ENCODE measurements around the gene C2CD5. TPM values are rescaled to one million over a fixed set of nuclear protein-coding genes. Genes with fewer than 3 reads are reported as not detected.

Gene C2CD5
- total and polyA plus RNA-seq, 2 donors (not counting 1 experiment from before 2014, with no cell fraction given), result 24.6 to 61.7 TPM

GRCh38 chr12:22474970-22475720 is 69.2 kb downstream of the C2CD5 start:
- Mint-ChIP-seq H3K4me3 (no peak overlapping the region), H3K27ac (no peak overlapping the region), H3K9me3 (ENCODE audit: insufficient read depth) (no peaks in the 10 kb centered on the region), H3K27me3 (no peaks in the 10 kb centered on the region), H3K4me1 (peaks cover 9% of the 10 kb centered on the region)
- Histone ChIP-seq H3K9me3 (ENCODE audit: control extremely low read depth in 1 of 3, control insufficient read depth in 2 of 3, insufficient read depth in 1 of 3, low read length in 2 of 3) (no peaks in the 10 kb centered on the region), H3K9ac (ENCODE audit: low read length) (no peak overlapping the region), H3K4me3 (ENCODE audit: control extremely low read depth in 1 of 5, extremely low read depth in 1 of 5, insufficient read depth in 1 of 5, low read depth in 2 of 5, low read length in 4 of 5) (no peak overlapping the region), H3K27ac (ENCODE audit: low read length in 2 of 2) (no peak overlapping the region), H2AFZ (ENCODE audit: insufficient read depth, low read depth, low read length, poor library complexity, severe bottlenecking) (no peak overlapping the region), H4K20me1 (ENCODE audit: control insufficient read depth, insufficient read depth, low read length, poor library complexity, severe bottlenecking) (no peaks in the 10 kb centered on the region), H3K36me3 (replicated peaks in 1 of 2; ENCODE audit: control extremely low read depth in 1 of 2, control insufficient read depth in 1 of 2, extremely low read depth in 1 of 2, insufficient read depth in 2 of 2, low read length in 1 of 2) (peaks cover 5 to 17% of the 10 kb centered on the region in 2 experiments), H3K4me2 (replicated peaks; ENCODE audit: low read depth, low read length, poor library complexity, severe bottlenecking) (no peak overlapping the region), H3K27me3 (replicated peaks in 1 of 4; ENCODE audit: control extremely low read depth in 1 of 4, control insufficient read depth in 3 of 4, insufficient read depth in 4 of 4, low read length in 3 of 4) (no peaks in the 10 kb centered on the region), H3K4me1 (ENCODE audit: control insufficient read depth in 2 of 2, insufficient read depth in 2 of 2, low read length in 2 of 2) (peaks cover 5 to 6% of the 10 kb centered on the region in 2 donors), H3K79me2 (ENCODE audit: control insufficient read depth, insufficient read depth, low read length) (no peaks in the 10 kb centered on the region)
- no CpG with 5 or more reads among the region's 5 CpGs for WGBS (ENCODE audit: insufficient coverage)
- DNase-seq (no peak), ATAC-seq (ENCODE audit: low read depth) (no peak)
- POLR2A ChIA-PET, result interaction anchor here (0.5 kb wide), 1 partner anchor 25 kb away, joined by 3 read pairs; no protein-coding TSS in a partner anchor
- TF ChIP-seq EZH2 (IDR thresholded peaks at IDR 0.05; ENCODE audit: borderline replicate concordance, insufficient read depth, low read depth, low read length, poor library complexity, severe bottlenecking) (no peak), CTCF (IDR thresholded peaks at IDR 0.05) (no peak)
- intact Hi-C loops (cut with micrococcal nuclease), result no loop called here
- CTCF ChIA-PET, result interaction anchor here (0.7 to 1.3 kb wide), 3 partner anchors 32 to 777 kb away, joined by 3 read pairs; no protein-coding TSS in a partner anchor

GRCh38 chr12:22473212-22473611 is 71.1 kb downstream of the C2CD5 start:
- Mint-ChIP-seq H3K4me1 (peaks cover 9% of the 10 kb centered on the region), H3K4me3 (peak overlapping the region; percentile 26), H3K9me3 (ENCODE audit: insufficient read depth) (no peaks in the 10 kb centered on the region), H3K27ac (peak overlapping the region; percentile 27), H3K27me3 (no peaks in the 10 kb centered on the region)
- peak overlapping the region; percentile 29 for H3K4me2 ChIP-seq (replicated peaks; ENCODE audit: low read depth, low read length, poor library complexity, severe bottlenecking)
- intact Hi-C loops (cut with micrococcal nuclease), result no loop called here
- H3K27me3 ChIP-seq (replicated peaks in 1 of 4; ENCODE audit: control extremely low read depth in 1 of 4, control insufficient read depth in 3 of 4, insufficient read depth in 4 of 4, low read length in 3 of 4), result no peaks in the 10 kb centered on the region
- ATAC-seq (ENCODE audit: low read depth) (peak; percentile 60), DNase-seq (peak; percentile 35)
- H3K79me2 ChIP-seq (ENCODE audit: control insufficient read depth, insufficient read depth, low read length), result no peaks in the 10 kb centered on the region
- no peaks in the 10 kb centered on the region for H4K20me1 ChIP-seq (ENCODE audit: control insufficient read depth, insufficient read depth, low read length, poor library complexity, severe bottlenecking)
- H3K36me3 ChIP-seq (replicated peaks in 1 of 2; ENCODE audit: control extremely low read depth in 1 of 2, control insufficient read depth in 1 of 2, extremely low read depth in 1 of 2, insufficient read depth in 2 of 2, low read length in 1 of 2), result peaks cover 8 to 26% of the 10 kb centered on the region in 2 experiments
- TF ChIP-seq EZH2 (IDR thresholded peaks at IDR 0.05; ENCODE audit: borderline replicate concordance, insufficient read depth, low read depth, low read length, poor library complexity, severe bottlenecking), result no peak
- no peak for TF ChIP-seq CTCF (IDR thresholded peaks at IDR 0.05)
- no peak overlapping the region for H3K27ac ChIP-seq (ENCODE audit: low read length in 2 of 2)
- H3K9ac ChIP-seq (ENCODE audit: low read length), result no peak overlapping the region
- WGBS (ENCODE audit: insufficient coverage), result 40% methylated on average over 5 of the region's 5 CpGs
- no peak overlapping the region for H3K4me3 ChIP-seq (ENCODE audit: control extremely low read depth in 1 of 5, extremely low read depth in 1 of 5, insufficient read depth in 1 of 5, low read depth in 2 of 5, low read length in 4 of 5)
- H2AFZ ChIP-seq (ENCODE audit: insufficient read depth, low read depth, low read length, poor library complexity, severe bottlenecking), result no peak overlapping the region
- no peaks in the 10 kb centered on the region for H3K9me3 ChIP-seq (ENCODE audit: control extremely low read depth in 1 of 3, control insufficient read depth in 2 of 3, insufficient read depth in 1 of 3, low read length in 2 of 3)
- POLR2A ChIA-PET, result no interaction called here
- CTCF ChIA-PET, result interaction anchor here (0.7 to 1.9 kb wide), 3 partner anchors 12 to 779 kb away, joined by 3 to 11 read pairs (median 3); no protein-coding TSS in a partner anchor
- H3K4me1 ChIP-seq (ENCODE audit: control insufficient read depth in 2 of 2, insufficient read depth in 2 of 2, low read length in 2 of 2), result peaks cover 5 to 6% of the 10 kb centered on the region in 2 donors

All from B cell (primary cell).